Central memory CD4-positive, alpha-beta T cell (primary cell): ENCODE data around the gene CCL1.

ENCODE experiments used
- DNase-seq: peaks from one replicate; pipeline ENCODE4 v3.0.0; 2022

CCL1 gene

GRCh38 chr17:34382621-34383124 lies 19.6 kb upstream of the CCL1 start:
- DNase-seq, result no peak

- no peak for DNase-seq
These were observed 16.8 kb upstream of the CCL1 start for GRCh38 chr17:34379868-34380267.

GRCh38 chr17:34378664-34379101 lies 15.7 kb upstream of the CCL1 start:
- DNase-seq, result no peak

- no peak for DNase-seq
These were observed 14.2 kb upstream of the CCL1 start for GRCh38 chr17:34377078-34377823.

- DNase-seq, result no peak
These were observed 12.5 kb upstream of the CCL1 start for GRCh38 chr17:34375426-34375997.

GRCh38 chr17:34374457-34374856 lies 11.4 kb upstream of the CCL1 start:
- DNase-seq, result no peak

- no peak for DNase-seq
These were observed 8.5 kb upstream of the CCL1 start for GRCh38 chr17:34371405-34372100.

- no peak for DNase-seq
These were observed 8.0 kb upstream of the CCL1 start for GRCh38 chr17:34370997-34371395.

- DNase-seq, result no peak
These were observed 7.5 kb upstream of the CCL1 start for GRCh38 chr17:34370376-34370996.

GRCh38 chr17:34369571-34369970 lies 6.5 kb upstream of the CCL1 start:
- DNase-seq, result no peak

- DNase-seq, result no peak
These were observed 6.0 kb upstream of the CCL1 start for GRCh38 chr17:34368946-34369500.

- DNase-seq, result no peak
These were observed 5.3 kb upstream of the CCL1 start for GRCh38 chr17:34368196-34368945.

- DNase-seq, result no peak
These were observed 4.6 kb upstream of the CCL1 start for GRCh38 chr17:34367486-34368195.

- no peak for DNase-seq
These were observed 3.6 kb upstream of the CCL1 start for GRCh38 chr17:34366529-34367107.

GRCh38 chr17:34366010-34366409 lies 3.0 kb upstream of the CCL1 start:
- no peak for DNase-seq

GRCh38 chr17:34365340-34365739 lies 2.3 kb upstream of the CCL1 start:
- DNase-seq, result no peak

GRCh38 chr17:34364751-34365150 lies 1.7 kb upstream of the CCL1 start:
- DNase-seq, result no peak

- DNase-seq, result peak; percentile 24
These were observed 1.5 kb downstream of the CCL1 start for GRCh38 chr17:34361478-34362061.

- no peak for DNase-seq
These were observed 2.3 kb downstream of the CCL1 start for GRCh38 chr17:34360601-34361270.

GRCh38 chr17:34358631-34359030 lies 4.4 kb downstream of the CCL1 start:
- no peak for DNase-seq
